Keratinocyte (primary cell): ENCODE results near the gene ETF1.

Experiments used
- EZH2 ChIP-seq: IDR thresholded peaks from one replicate; pipeline ENCODE4 v1.6.1; 2012; ENCODE audit warnings: inconsistent platforms, mild to moderate bottlenecking, low read length, moderate library complexity
- TF ChIP-seq, protein P1 (sequence below), 3 experiments: IDR thresholded peaks in 1 of 3; conservative IDR thresholded peaks in 1 of 3; optimal IDR thresholded peaks in 1 of 3; 2 replicates in 2 of 3; 3 replicates in 1 of 3; pipeline versions ENCODE3 to v1.5.1; 2011; ENCODE audit warnings: low read length in 3 of 3, mild to moderate bottlenecking in 3 of 3, moderate library complexity in 2 of 3, control low read depth in 1 of 3, inconsistent platforms in 1 of 3; ENCODE audit not compliant: insufficient read depth in 2 of 3; ENCODE audit errors: extremely low read depth in 1 of 3

DNA sequence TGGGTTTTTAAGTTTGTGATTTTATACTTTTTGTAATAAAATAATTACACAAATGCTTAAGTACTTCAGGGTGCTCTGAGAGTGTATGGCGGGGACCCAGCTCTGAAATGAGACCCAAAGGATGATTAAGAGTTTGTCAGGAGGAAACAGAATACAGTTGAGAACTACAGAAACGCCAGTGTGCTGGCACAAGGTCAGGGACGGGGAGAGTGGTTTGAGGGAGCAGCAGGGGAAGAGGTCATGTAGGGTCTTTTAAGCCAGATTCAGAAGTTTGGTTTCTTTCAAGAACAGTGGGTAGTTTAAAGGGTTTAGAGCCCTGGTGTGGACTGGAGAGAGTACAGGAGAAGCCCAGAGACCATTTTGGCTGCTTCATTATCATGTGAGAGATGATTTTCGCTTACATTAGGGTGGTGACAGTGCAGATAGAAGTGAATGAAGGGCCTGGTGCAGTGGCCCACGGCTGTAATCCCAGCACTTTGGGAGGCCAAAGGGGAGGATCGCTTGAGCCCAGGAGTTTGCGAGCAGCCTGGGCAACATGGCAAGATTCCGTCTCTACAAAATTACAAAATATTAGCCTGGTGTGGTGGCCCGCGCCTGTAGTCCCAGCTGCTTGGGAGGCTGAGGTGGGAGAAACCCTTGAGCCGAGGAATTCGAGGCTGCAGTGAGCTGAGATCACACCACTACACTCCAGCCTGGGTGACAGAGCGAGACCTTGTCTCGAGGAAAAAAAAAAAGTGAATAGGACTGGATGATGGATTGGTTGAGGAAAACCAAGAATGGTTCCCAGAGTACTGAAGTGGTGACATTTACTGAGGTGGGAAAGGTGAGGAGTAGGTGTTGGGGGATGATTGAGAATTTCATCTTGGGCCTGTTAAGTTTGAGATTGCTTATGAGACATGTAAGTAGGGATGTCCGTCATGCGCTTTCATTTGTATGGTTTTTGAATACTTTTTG, 1.4 kb upstream of the ETF1 start:
- TF ChIP-seq, protein P1, sequence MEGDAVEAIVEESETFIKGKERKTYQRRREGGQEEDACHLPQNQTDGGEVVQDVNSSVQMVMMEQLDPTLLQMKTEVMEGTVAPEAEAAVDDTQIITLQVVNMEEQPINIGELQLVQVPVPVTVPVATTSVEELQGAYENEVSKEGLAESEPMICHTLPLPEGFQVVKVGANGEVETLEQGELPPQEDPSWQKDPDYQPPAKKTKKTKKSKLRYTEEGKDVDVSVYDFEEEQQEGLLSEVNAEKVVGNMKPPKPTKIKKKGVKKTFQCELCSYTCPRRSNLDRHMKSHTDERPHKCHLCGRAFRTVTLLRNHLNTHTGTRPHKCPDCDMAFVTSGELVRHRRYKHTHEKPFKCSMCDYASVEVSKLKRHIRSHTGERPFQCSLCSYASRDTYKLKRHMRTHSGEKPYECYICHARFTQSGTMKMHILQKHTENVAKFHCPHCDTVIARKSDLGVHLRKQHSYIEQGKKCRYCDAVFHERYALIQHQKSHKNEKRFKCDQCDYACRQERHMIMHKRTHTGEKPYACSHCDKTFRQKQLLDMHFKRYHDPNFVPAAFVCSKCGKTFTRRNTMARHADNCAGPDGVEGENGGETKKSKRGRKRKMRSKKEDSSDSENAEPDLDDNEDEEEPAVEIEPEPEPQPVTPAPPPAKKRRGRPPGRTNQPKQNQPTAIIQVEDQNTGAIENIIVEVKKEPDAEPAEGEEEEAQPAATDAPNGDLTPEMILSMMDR (optimal IDR thresholded peaks at IDR 0.05 in 1 of 3, IDR thresholded peaks at IDR 0.05 in 1 of 3, conservative IDR thresholded peaks at IDR 0.05 in 1 of 3; ENCODE audit: extremely low read depth in 1 of 3, insufficient read depth in 2 of 3, low read length in 3 of 3): no peak
- TF ChIP-seq EZH2: no peak
